Mucosa of descending colon (tissue), 3 donors: ENCODE data around the gene ELAVL1. TPM values are rescaled to one million over a fixed set of nuclear protein-coding genes. Genes with fewer than 3 reads are reported as not detected.
"Not testable (repeated sequence)": the region's sequence is repeated elsewhere in the genome, so short reads cannot be mapped to it uniquely, and the experiment has no call there.

Experiments used
- ATAC-seq: fragments of 200-7000 bp; cut with Tn5 transposase; one replicate; pipeline ENCODE4 v1.9.1; 2020; ENCODE audit warnings: mild to moderate bottlenecking, moderate library complexity
- DNase-seq, 3 donors: peaks; one replicate each; pipeline ENCODE4 v3.0.0-alpha.2; 2020
- H3K36me3 ChIP-seq: fragments of 200-600 bp; one replicate; pipeline ENCODE4 v1.8.0; 2021; ENCODE audit warnings: low read depth, mild to moderate bottlenecking
- H3K4me1 ChIP-seq: fragments of 200-600 bp; one replicate; pipeline ENCODE4 v1.8.0; 2021; ENCODE audit warnings: low read depth, mild to moderate bottlenecking
- H3K4me3 ChIP-seq: fragments of 200-600 bp; one replicate; pipeline ENCODE4 v1.8.0; 2021; ENCODE audit warnings: mild to moderate bottlenecking
- H3K9me3 ChIP-seq: fragments of 200-600 bp; one replicate; pipeline ENCODE4 v1.8.0; 2021; ENCODE audit warnings: mild to moderate bottlenecking
- CTCF ChIP-seq: fragments of 200-600 bp; IDR thresholded peaks from one replicate; pipeline ENCODE4 v1.8.0; 2022; ENCODE audit warnings: antibody characterized with exemption, mild to moderate bottlenecking
- intact Hi-C, 2 donors: fragments of 100-400 bp; cut with DNase I in 1 of 2; cut with micrococcal nuclease in 1 of 2; formaldehyde crosslinking; loops; one replicate each; pipeline versions ENCODE4 v1.11.0 to v1.11.1; 2022; cut with DNase I, micrococcal nuclease
- total RNA-seq, 3 donors: library from RNA; stranded (reverse); fragmentation: NEBNext Ultra II Directional in 2 of 3; extraction: Animal tissue kit (Norgen Biotek cat#: 25700) in 2 of 3; gene quantifications; one replicate each; pipeline versions ENCODE4 v1.2.1 to v1.2.4, GENCODE V29; 2021 to 2023
- donor health status: DM: no; HTN: no; CAD: no; lungs with moderate emphysema.
- donor health status: DM: no; HTN: no; CAD: no.
- donor health status: DM: no; HTN: yes; CAD: no.

The ELAVL1 gene
- total RNA-seq, 3 donors from 2014 or later = 43.9 to 63.9 (median 58.7) TPM

GRCh38 chr19:8025316-8025715 lies 19.9 kb upstream of the ELAVL1 start:
- TF ChIP-seq CTCF = no peak
- DNase-seq (no peak), ATAC-seq (no peak)
- Histone ChIP-seq H3K9me3 (no peaks in the 10 kb centered on the region), H3K36me3 (no peaks in the 10 kb centered on the region), H3K4me1 (no peaks in the 10 kb centered on the region), H3K4me3 (no peak overlapping the region)
- intact Hi-C loops = no loop called here

- H3K9me3 ChIP-seq, ATAC-seq, H3K4me3 ChIP-seq, H3K4me1 ChIP-seq, intact Hi-C loops, H3K36me3 ChIP-seq, DNase-seq: not testable (repeated sequence)
Measured at GRCh38 chr19:8024256-8024655, 18.8 kb upstream of the ELAVL1 start.

- Histone ChIP-seq H3K4me1 (no peaks in the 10 kb centered on the region), H3K36me3 (no peaks in the 10 kb centered on the region), H3K4me3 (no peak overlapping the region), H3K9me3 (no peaks in the 10 kb centered on the region)
- intact Hi-C loops = no loop called here
- DNase-seq = no peak
- no peak for ATAC-seq
- no peak for TF ChIP-seq CTCF
Measured at GRCh38 chr19:8023371-8023770, 17.9 kb upstream of the ELAVL1 start.

- Histone ChIP-seq H3K9me3 (no peaks in the 10 kb centered on the region), H3K4me3 (no peak overlapping the region), H3K4me1 (no peaks in the 10 kb centered on the region), H3K36me3 (no peaks in the 10 kb centered on the region)
- DNase-seq (no peak), ATAC-seq (no peak)
- no peak for TF ChIP-seq CTCF
- intact Hi-C loops = no loop called here
Measured at GRCh38 chr19:8022275-8022674, 16.8 kb upstream of the ELAVL1 start.

- H3K4me1 ChIP-seq = no peaks in the 10 kb centered on the region
- H3K4me3 ChIP-seq = no peak overlapping the region
- no peak for TF ChIP-seq CTCF
- intact Hi-C loops = no loop called here
- DNase-seq (no peak), ATAC-seq (no peak)
- H3K36me3 ChIP-seq = no peaks in the 10 kb centered on the region
- no peaks in the 10 kb centered on the region for H3K9me3 ChIP-seq
Measured at GRCh38 chr19:8021374-8021773, 15.9 kb upstream of the ELAVL1 start.

- DNase-seq = no peak
- no peaks in the 10 kb centered on the region for H3K9me3 ChIP-seq
- TF ChIP-seq CTCF = no peak
- no peaks in the 10 kb centered on the region for H3K4me1 ChIP-seq
- no peaks in the 10 kb centered on the region for H3K36me3 ChIP-seq
- no peak for ATAC-seq
- no peak overlapping the region for H3K4me3 ChIP-seq
- intact Hi-C loops = no loop called here
Measured at GRCh38 chr19:8020681-8021080, 15.2 kb upstream of the ELAVL1 start.
